ENCODE measurements around the gene SOWAHB.
A peak's percentile ranks its signal among the peaks of the same experiment; 100 is the strongest.

The SOWAHB gene

DNA sequence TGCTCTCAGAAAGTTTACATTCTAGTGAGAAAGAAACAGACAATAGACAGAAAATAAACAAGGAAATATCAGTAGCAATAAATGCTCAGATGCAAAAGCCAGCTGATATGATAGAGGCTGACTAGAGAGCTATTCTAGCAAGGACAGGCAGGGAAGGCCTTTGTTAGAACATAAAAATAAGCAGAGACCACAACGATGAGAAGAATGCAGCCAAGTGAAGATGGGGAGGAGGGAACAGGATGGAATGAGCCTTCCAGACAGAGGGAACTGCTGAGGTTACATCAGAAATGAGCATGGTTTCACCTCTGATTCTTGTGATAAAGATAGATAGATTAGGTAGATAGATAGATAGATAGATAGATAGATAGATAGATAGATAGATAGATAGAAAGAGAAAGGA is 7.6 kb upstream of the SOWAHB start:
- H3K4me1 ChIP-seq (ENCODE audit: insufficient read depth, low read length) = no peaks in the 10 kb centered on the region
- H3K36me3 ChIP-seq (ENCODE audit: insufficient read depth, low read length) = no peaks in the 10 kb centered on the region
- no peak overlapping the region for H2AFZ ChIP-seq (ENCODE audit: low read depth, low read length)
- H3K4me3 ChIP-seq (ENCODE audit: low read length) = no peak overlapping the region
- H3K9me3 ChIP-seq (ENCODE audit: low read length) = peaks cover 4% of the 10 kb centered on the region
- peaks cover 15% of the 10 kb centered on the region for H3K27me3 ChIP-seq (ENCODE audit: insufficient read depth, low read length)

GRCh38 chr4:76904646-76905190 is 6.8 kb upstream of the SOWAHB start:
- H3K27me3 ChIP-seq (ENCODE audit: insufficient read depth, low read length) = peaks cover 21% of the 10 kb centered on the region

GRCh38 chr4:76902233-76902890 is 4.4 kb upstream of the SOWAHB start:
- H3K4me3 ChIP-seq (ENCODE audit: low read length) = no peak overlapping the region
- H2AFZ ChIP-seq (ENCODE audit: low read depth, low read length) = no peak overlapping the region
- H3K4me1 ChIP-seq (ENCODE audit: insufficient read depth, low read length) = peaks cover 9% of the 10 kb centered on the region
- H3K9me3 ChIP-seq (ENCODE audit: low read length) = peaks cover 4% of the 10 kb centered on the region
- peaks cover 44% of the 10 kb centered on the region for H3K27me3 ChIP-seq (ENCODE audit: insufficient read depth, low read length)
- no peaks in the 10 kb centered on the region for H3K36me3 ChIP-seq (ENCODE audit: insufficient read depth, low read length)

More at GRCh38 chr4:76904646-76905190, 6.8 kb upstream of the SOWAHB start:
- Histone ChIP-seq H3K36me3 (ENCODE audit: insufficient read depth, low read length) (no peaks in the 10 kb centered on the region), H2AFZ (ENCODE audit: low read depth, low read length) (no peak overlapping the region), H3K9me3 (ENCODE audit: low read length) (peaks cover 4% of the 10 kb centered on the region), H3K4me3 (ENCODE audit: low read length) (no peak overlapping the region), H3K4me1 (ENCODE audit: insufficient read depth, low read length) (no peaks in the 10 kb centered on the region)

- Histone ChIP-seq H3K4me3 (ENCODE audit: low read length) (no peak overlapping the region), H3K27me3 (ENCODE audit: insufficient read depth, low read length) (peaks cover 74% of the 10 kb centered on the region), H3K9me3 (ENCODE audit: low read length) (peaks cover 9% of the 10 kb centered on the region)
Observed at GRCh38 chr4:76898949-76899645, 1.2 kb upstream of the SOWAHB start.

GRCh38 chr4:76898385-76898692 is 395 bp upstream of the SOWAHB start:
- Histone ChIP-seq H3K9me3 (ENCODE audit: low read length) (peaks cover 9% of the 10 kb centered on the region), H3K4me1 (ENCODE audit: insufficient read depth, low read length) (peaks cover 9% of the 10 kb centered on the region), H3K4me3 (ENCODE audit: low read length) (peak overlapping the region; percentile 39), H3K36me3 (ENCODE audit: insufficient read depth, low read length) (no peaks in the 10 kb centered on the region), H3K27me3 (ENCODE audit: insufficient read depth, low read length) (peaks cover 72% of the 10 kb centered on the region), H2AFZ (ENCODE audit: low read depth, low read length) (peak overlapping the region; percentile 99)

More at GRCh38 chr4:76898949-76899645, 1.2 kb upstream of the SOWAHB start:
- Histone ChIP-seq H3K4me1 (ENCODE audit: insufficient read depth, low read length) (peaks cover 9% of the 10 kb centered on the region), H2AFZ (ENCODE audit: low read depth, low read length) (no peak overlapping the region), H3K36me3 (ENCODE audit: insufficient read depth, low read length) (no peaks in the 10 kb centered on the region)

- no peaks in the 10 kb centered on the region for H3K36me3 ChIP-seq (ENCODE audit: insufficient read depth, low read length)
- H3K27me3 ChIP-seq (ENCODE audit: insufficient read depth, low read length) = peaks cover 79% of the 10 kb centered on the region
- H3K4me3 ChIP-seq (ENCODE audit: low read length) = peak overlapping the region; percentile 39
- H3K4me1 ChIP-seq (ENCODE audit: insufficient read depth, low read length) = peaks cover 9% of the 10 kb centered on the region
- peaks cover 9% of the 10 kb centered on the region for H3K9me3 ChIP-seq (ENCODE audit: low read length)
- peak overlapping the region; percentile 99 for H2AFZ ChIP-seq (ENCODE audit: low read depth, low read length)
Observed at GRCh38 chr4:76896614-76897535, 1.1 kb downstream of the SOWAHB start.

DNA sequence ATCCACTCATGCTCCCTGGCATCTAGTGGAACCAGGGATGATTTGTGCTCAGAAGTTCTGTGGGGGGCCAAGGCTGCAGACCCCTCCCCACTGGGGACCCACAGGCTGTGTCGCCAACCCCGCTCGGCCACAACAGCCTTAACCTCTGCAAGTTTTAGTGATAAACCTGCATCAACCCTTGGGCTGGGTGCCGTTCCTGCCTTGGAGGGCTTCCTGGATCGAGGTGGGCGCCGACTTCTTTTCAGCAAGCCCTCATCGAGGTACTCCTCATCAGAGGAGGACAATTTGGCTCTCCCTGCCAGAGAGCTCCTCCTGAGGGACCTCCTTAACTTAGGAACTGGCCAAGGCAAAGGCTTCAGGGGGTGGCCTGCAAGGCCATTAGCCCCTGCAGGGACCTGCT is 1.9 kb downstream of the SOWAHB start:
- Histone ChIP-seq H3K27me3 (ENCODE audit: insufficient read depth, low read length) (peaks cover 77% of the 10 kb centered on the region), H3K36me3 (ENCODE audit: insufficient read depth, low read length) (no peaks in the 10 kb centered on the region), H3K9me3 (ENCODE audit: low read length) (peaks cover 7% of the 10 kb centered on the region), H2AFZ (ENCODE audit: low read depth, low read length) (no peak overlapping the region), H3K4me3 (ENCODE audit: low read length) (no peak overlapping the region), H3K4me1 (ENCODE audit: insufficient read depth, low read length) (peaks cover 9% of the 10 kb centered on the region)

DNA sequence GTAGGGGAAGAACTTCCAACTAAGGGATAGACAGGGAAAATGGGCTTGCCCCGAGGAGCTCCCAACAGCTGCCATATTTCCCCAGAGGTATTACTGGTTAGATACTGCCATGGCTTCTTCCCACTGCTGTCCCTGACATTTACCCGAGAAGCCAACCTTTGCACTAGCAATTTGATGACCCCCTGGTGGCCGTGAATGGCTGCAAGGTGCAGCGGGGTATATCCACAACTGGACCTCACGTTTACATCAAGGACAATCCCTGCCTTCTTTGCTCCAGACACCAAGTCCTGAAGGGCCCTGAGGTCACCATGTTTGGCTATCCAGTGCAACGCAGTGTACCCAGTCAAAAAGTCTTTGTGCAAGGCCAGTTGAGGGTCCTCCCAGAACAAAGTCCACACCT is 2.3 kb downstream of the SOWAHB start:
- Histone ChIP-seq H3K9me3 (ENCODE audit: low read length) (peaks cover 7% of the 10 kb centered on the region), H2AFZ (ENCODE audit: low read depth, low read length) (no peak overlapping the region), H3K4me1 (ENCODE audit: insufficient read depth, low read length) (peaks cover 9% of the 10 kb centered on the region), H3K36me3 (ENCODE audit: insufficient read depth, low read length) (no peaks in the 10 kb centered on the region), H3K27me3 (ENCODE audit: insufficient read depth, low read length) (peaks cover 75% of the 10 kb centered on the region), H3K4me3 (ENCODE audit: low read length) (no peak overlapping the region)

GRCh38 chr4:76894537-76895255 is 3.2 kb downstream of the SOWAHB start:
- Histone ChIP-seq H3K27me3 (ENCODE audit: insufficient read depth, low read length) (peaks cover 70% of the 10 kb centered on the region), H3K4me3 (ENCODE audit: low read length) (no peak overlapping the region), H3K9me3 (ENCODE audit: low read length) (peaks cover 7% of the 10 kb centered on the region), H3K36me3 (ENCODE audit: insufficient read depth, low read length) (no peaks in the 10 kb centered on the region), H2AFZ (ENCODE audit: low read depth, low read length) (no peak overlapping the region), H3K4me1 (ENCODE audit: insufficient read depth, low read length) (peaks cover 9% of the 10 kb centered on the region)

- H3K36me3 ChIP-seq (ENCODE audit: insufficient read depth, low read length) = no peaks in the 10 kb centered on the region
- H3K4me3 ChIP-seq (ENCODE audit: low read length) = no peak overlapping the region
- H3K4me1 ChIP-seq (ENCODE audit: insufficient read depth, low read length) = peaks cover 2% of the 10 kb centered on the region
- H3K27me3 ChIP-seq (ENCODE audit: insufficient read depth, low read length) = peaks cover 49% of the 10 kb centered on the region
- H2AFZ ChIP-seq (ENCODE audit: low read depth, low read length) = no peak overlapping the region
- peaks cover 7% of the 10 kb centered on the region for H3K9me3 ChIP-seq (ENCODE audit: low read length)
Observed at GRCh38 chr4:76892601-76893000, 5.3 kb downstream of the SOWAHB start.

GRCh38 chr4:76892001-76892400 is 5.9 kb downstream of the SOWAHB start:
- Histone ChIP-seq H3K4me1 (ENCODE audit: insufficient read depth, low read length) (no peaks in the 10 kb centered on the region), H3K27me3 (ENCODE audit: insufficient read depth, low read length) (peaks cover 43% of the 10 kb centered on the region), H3K4me3 (ENCODE audit: low read length) (no peak overlapping the region), H2AFZ (ENCODE audit: low read depth, low read length) (no peak overlapping the region), H3K9me3 (ENCODE audit: low read length) (peaks cover 7% of the 10 kb centered on the region), H3K36me3 (ENCODE audit: insufficient read depth, low read length) (no peaks in the 10 kb centered on the region)

- Histone ChIP-seq H3K4me3 (ENCODE audit: low read length) (no peak overlapping the region), H3K4me1 (ENCODE audit: insufficient read depth, low read length) (no peaks in the 10 kb centered on the region), H3K36me3 (ENCODE audit: insufficient read depth, low read length) (no peaks in the 10 kb centered on the region), H3K27me3 (ENCODE audit: insufficient read depth, low read length) (peaks cover 6% of the 10 kb centered on the region), H2AFZ (ENCODE audit: low read depth, low read length) (no peak overlapping the region), H3K9me3 (ENCODE audit: low read length) (no peaks in the 10 kb centered on the region)
Observed at GRCh38 chr4:76886848-76887441, 11.0 kb downstream of the SOWAHB start.

Measured in neuron (in vitro differentiated cells).